Heart left ventricle (tissue), 16 donors: ENCODE results near the gene TRNP1. TPM values are rescaled to one million over a fixed set of nuclear protein-coding genes. Genes with fewer than 3 reads are reported as not detected.

Experiments used
- ATAC-seq, 4 donors: fragments of 200-7000 bp; cut with Tn5 transposase; one replicate each; pipeline ENCODE4 v1.9.1; 2020 to 2022; ENCODE audit warnings: moderate library complexity in 4 of 4, mild to moderate bottlenecking in 3 of 4, moderate number of reproducible peaks in 1 of 4
- DNase-seq, 5 donors: peaks; one replicate each; pipeline ENCODE4 v3.0.0-alpha.2; 2020
- H3K27ac ChIP-seq, 12 donors: fragments of 200-600 bp; sonication (generic) in 4 of 12; one replicate each; pipeline versions ENCODE4 v1.5.0 to v1.8.0; 2016 to 2022; ENCODE audit warnings: mild to moderate bottlenecking in 2 of 12
- H3K27me3 ChIP-seq, 9 donors: fragments of 200-600 bp; sonication (generic) in 2 of 9; one replicate each; pipeline versions ENCODE4 v1.5.1 to v1.8.0; 2016 to 2022; ENCODE audit warnings: mild to moderate bottlenecking in 3 of 9
- H3K36me3 ChIP-seq, 9 donors: fragments of 200-600 bp; sonication (generic) in 2 of 9; one replicate each; pipeline versions ENCODE4 v1.5.0 to v1.8.0; 2018 to 2022; ENCODE audit warnings: mild to moderate bottlenecking in 2 of 9
- H3K4me1 ChIP-seq, 12 donors: fragments of 200-600 bp; sonication (generic) in 4 of 12; one replicate each; pipeline versions ENCODE4 v1.5.0 to v1.8.0; 2016 to 2022; ENCODE audit warnings: mild to moderate bottlenecking in 3 of 12
- H3K4me3 ChIP-seq, 12 donors: fragments of 200-600 bp; sonication (generic) in 4 of 12; one replicate each; pipeline versions ENCODE4 v1.5.0 to v1.8.0; 2017 to 2022; ENCODE audit warnings: mild to moderate bottlenecking in 9 of 12, moderate library complexity in 4 of 12
- H3K9me3 ChIP-seq, 12 donors: fragments of 200-600 bp; sonication (generic) in 4 of 12; one replicate each; pipeline versions ENCODE4 v1.5.0 to v1.8.0; 2016 to 2022; ENCODE audit warnings: mild to moderate bottlenecking in 1 of 12
- CTCF ChIP-seq, 12 donors: fragments of 200-600 bp; sonication (generic) in 4 of 12; IDR thresholded peaks; one replicate each; pipeline versions ENCODE4 v1.5.0 to v1.8.0; 2018 to 2022; ENCODE audit warnings: antibody characterized with exemption in 12 of 12, mild to moderate bottlenecking in 5 of 12
- POLR2A ChIP-seq, 2 donors: fragments of 450-650 bp; IDR thresholded peaks; one replicate each; pipeline ENCODE4 v1.6.1; 2017; ENCODE audit warnings: antibody characterized with exemption in 2 of 2, mild to moderate bottlenecking in 2 of 2, moderate library complexity in 2 of 2
- WGBS, 4 donors: extraction: QIAGEN DNeasy Blood & Tissue Kit in 2 of 4; methylation state at CpG; one replicate each; pipeline versions ENCODE4 v1.1.5 to v1.1.7; 2013 to 2018; 5-methylcytosine and 5-hydroxymethylcytosine counted together
- intact Hi-C, 10 donors: fragments of 100-400 bp; cut with DNase I; formaldehyde crosslinking; loops; one replicate each; pipeline versions ENCODE4 v1.11.1 to v1.14.2; 2022
- polyA plus RNA-seq, 2 donors: library from polyadenylated mRNA; stranded (reverse); fragments of 200-250 nt; gene quantifications; one replicate each; pipeline ENCODE4 v1.2.3, GENCODE V29; 2013
- total RNA-seq, 9 donors: library from RNA; depleted of rRNA in 2 of 9; stranded (reverse); fragments of >200 nt in 2 of 9; fragmentation: NEBNext Ultra II Directional in 3 of 9; extraction: Animal tissue kit (Norgen Biotek cat#: 25700) in 3 of 9; gene quantifications; one replicate each; pipeline versions ENCODE4 v1.1.0 to v1.2.4, GENCODE V29; 2016 to 2023
- donor health status: ischemic (EF 13 %, LVEDD 7.1; RV severe dilation, severe dysfunction).
- donor health status: healthy with polysubstance abuse.
- donor health status: DM: no; HTN: yes; CAD: no.
- donor health status: DM: no; HTN: no; CAD: no.
- donor health status: ischemic (EF 25% LVEDD 6.9; RV normal size, moderate dysfunction).
- donor health status: ischemic (EF 25% LVEDD 5.7; RV mildly dilated, moderate dysfunction).
- donor health status: healthy.
- donor health status: DM: yes; HTN: yes; CAD: no.
- donor health status: ischemic (EF 35%, LVEDD 5.7; RV mildly dilated, moderate dysfunction).
- donor health status: nonischemic (EF 11% LVEDD 7.7; RV severe dilation, severe dysfunction).
- donor health status: DM: yes; HTN: yes; CAD: no.
- donor health status: PGD.
- donor health status: ischemic (EF 29% LVEDD 5.4; RV normal size, mild dysfunction).
- donor health status: nonischemic (EF 23%, LVEDD 6.1; RV moderate dilation, normal function).

TRNP1 gene
- total and polyA plus RNA-seq, 11 donors, result 16.6 to 68.5 (median 21.7) TPM

GRCh38 chr1:27010226-27010994 is 16.9 kb downstream of the TRNP1 start:
- no peaks in the 10 kb centered on the region for H3K9me3 ChIP-seq
- peak overlapping the region in 11 of 12 donors; percentile 39 to 92 (median 82) for H3K27ac ChIP-seq
- peak overlapping the region in 9 of 12 donors; percentile 6 to 64 (median 53) for H3K4me3 ChIP-seq
- DNase-seq, result no peak
- intact Hi-C loops, result no loop called here
- peaks cover 0 to 14% (median 0%) of the 10 kb centered on the region in 9 donors for H3K36me3 ChIP-seq
- ATAC-seq, result no peak
- no peak for TF ChIP-seq CTCF (IDR thresholded peaks at IDR 0.05)
- TF ChIP-seq POLR2A (IDR thresholded peaks at IDR 0.05), result no peak
- peaks cover 0 to 55% (median 16%) of the 10 kb centered on the region in 12 donors for H3K4me1 ChIP-seq
- 61 to 74% (median 65%) methylated on average over 3 to 5 of the region's 5 CpGs for WGBS, 4 donors
- H3K27me3 ChIP-seq, result no peaks in the 10 kb centered on the region

DNA sequence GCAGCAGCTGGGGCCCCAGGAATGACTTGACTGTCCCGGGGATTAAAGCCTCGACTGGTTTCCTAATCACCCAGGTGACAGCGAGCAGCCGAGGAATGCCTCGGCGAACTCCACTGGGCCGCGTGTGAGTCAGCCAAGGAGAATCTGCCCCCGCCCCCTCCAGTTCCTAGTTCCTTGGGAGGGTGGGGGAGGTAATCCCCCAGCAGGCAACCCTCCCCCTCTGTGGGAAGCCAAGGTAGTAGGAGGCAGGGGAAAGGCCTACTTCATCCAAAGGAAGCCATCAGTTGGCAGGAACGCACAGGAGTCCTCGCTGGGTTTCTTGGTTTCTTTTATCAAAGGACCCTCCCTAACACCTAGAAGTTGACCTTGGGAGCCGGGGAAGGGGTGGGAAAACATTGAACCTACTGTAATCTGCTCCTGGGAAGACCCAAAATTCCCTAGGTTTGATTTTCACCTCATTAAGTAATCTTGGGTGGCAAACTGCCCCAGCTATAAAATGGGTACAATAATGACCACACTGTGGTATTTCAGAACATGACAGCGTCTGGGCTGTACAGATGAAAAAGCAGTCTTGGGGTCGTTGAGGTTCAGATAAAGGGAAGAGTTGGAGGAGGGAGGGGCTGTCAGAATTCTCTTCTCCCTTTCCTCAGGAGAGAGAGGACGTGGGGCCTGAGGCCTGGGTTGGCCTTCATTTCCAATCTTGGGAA is 17.7 kb downstream of the TRNP1 start:
- TF ChIP-seq POLR2A (IDR thresholded peaks at IDR 0.05) (no peak), CTCF (IDR thresholded peaks at IDR 0.05) (no peak)
- Histone ChIP-seq H3K27ac (peak overlapping the region in 11 of 12 donors; percentile 39 to 92 (median 82)), H3K36me3 (peaks cover 0 to 6% (median 0%) of the 10 kb centered on the region in 9 donors), H3K9me3 (no peaks in the 10 kb centered on the region), H3K27me3 (no peaks in the 10 kb centered on the region), H3K4me3 (peak overlapping the region in 10 of 12 donors; percentile 24 to 64 (median 54)), H3K4me1 (peaks cover 0 to 51% (median 16%) of the 10 kb centered on the region in 12 donors)
- intact Hi-C loops, result no loop called here
- peak in 2 of 5 donors; percentile 34 to 56 for DNase-seq
- 50 to 66% (median 59%) methylated on average over 6 to 15 of the region's 15 CpGs for WGBS, 4 donors
- ATAC-seq, result no peak

DNA sequence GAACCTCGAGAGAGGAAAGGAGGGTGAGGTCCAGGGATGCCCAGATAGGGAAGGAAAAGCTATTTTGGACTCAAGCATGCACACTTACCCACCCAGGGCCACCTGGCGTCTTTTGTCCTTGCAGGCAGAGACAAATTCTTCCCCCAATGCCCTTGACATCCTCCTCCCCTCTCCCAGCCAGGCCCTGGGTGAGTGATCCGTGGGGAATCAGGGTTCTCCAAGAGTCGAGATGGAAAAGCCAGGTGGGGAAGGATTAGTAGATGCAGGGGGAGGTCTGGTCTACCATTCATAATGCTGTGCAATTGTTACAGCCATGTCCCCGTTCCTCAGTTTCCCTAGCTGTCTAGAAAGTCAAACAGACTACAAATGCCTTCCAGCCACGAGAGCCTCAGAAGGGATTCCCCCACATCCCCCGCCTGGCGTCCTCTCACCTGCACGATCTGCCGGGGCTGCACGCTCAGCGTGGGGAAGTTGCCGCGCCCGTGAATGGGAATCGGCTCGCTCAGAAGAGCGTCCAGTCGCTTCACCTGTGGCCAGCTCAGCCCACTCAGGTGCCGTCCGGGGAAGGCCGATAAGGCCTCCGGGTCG is 18.6 kb downstream of the TRNP1 start:
- Histone ChIP-seq H3K27me3 (no peaks in the 10 kb centered on the region), H3K4me3 (peak overlapping the region; percentile 22 to 64 (median 53)), H3K9me3 (no peaks in the 10 kb centered on the region), H3K27ac (peak overlapping the region in 11 of 12 donors; percentile 56 to 92 (median 82)), H3K4me1 (peaks cover 0 to 51% (median 16%) of the 10 kb centered on the region in 12 donors), H3K36me3 (no peaks in the 10 kb centered on the region)
- TF ChIP-seq POLR2A (IDR thresholded peaks at IDR 0.05) (no peak), CTCF (IDR thresholded peaks at IDR 0.05) (no peak)
- intact Hi-C loops, result no loop called here
- ATAC-seq (no peak), DNase-seq (no peak)
- 30 to 42% (median 32%) methylated on average over 11 to 24 of the region's 24 CpGs for WGBS, 4 donors

- intact Hi-C loops, result no loop called here
- no peaks in the 10 kb centered on the region for H3K9me3 ChIP-seq
- H3K36me3 ChIP-seq, result no peaks in the 10 kb centered on the region
- 42 to 74% (median 46%) methylated on average over 2 to 3 of the region's 3 CpGs for WGBS, 4 donors
- H3K4me3 ChIP-seq, result no peak overlapping the region
- DNase-seq (no peak), ATAC-seq (no peak)
- no peak overlapping the region for H3K27ac ChIP-seq
- no peak for TF ChIP-seq POLR2A (IDR thresholded peaks at IDR 0.05)
- no peak for TF ChIP-seq CTCF (IDR thresholded peaks at IDR 0.05)
- peaks cover 0 to 28% (median 10%) of the 10 kb centered on the region in 12 donors for H3K4me1 ChIP-seq
- H3K27me3 ChIP-seq, result no peaks in the 10 kb centered on the region
These were observed 21.8 kb downstream of the TRNP1 start for GRCh38 chr1:27015260-27015659.
